Measurements from ENCODE around the gene CA5A.

Gene CA5A

GRCh38 chr16:87963400-87963799 is 27.1 kb upstream of the CA5A start:
- no peak for DNase-seq (ENCODE audit: low read depth, low spot score)

DNA sequence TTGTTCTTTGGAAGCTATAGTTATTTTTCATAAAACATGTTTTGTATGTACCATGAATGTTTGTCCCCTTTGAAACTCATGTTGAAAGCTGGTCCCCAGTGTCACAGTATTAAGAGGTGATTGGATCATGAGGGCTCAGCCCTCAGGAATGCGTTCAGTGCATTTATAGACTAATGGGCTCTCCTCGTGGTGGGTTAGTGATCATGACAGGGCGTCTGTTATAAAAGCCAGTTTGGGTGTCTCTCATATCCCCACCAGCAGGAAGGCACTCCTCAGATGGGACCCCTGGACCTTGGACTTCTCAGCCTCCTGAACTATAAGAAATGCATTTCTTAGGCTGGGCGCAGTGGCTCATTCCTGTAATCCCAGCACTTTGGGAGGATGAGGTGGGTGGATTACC is 25.3 kb upstream of the CA5A start:
- no peak for DNase-seq (ENCODE audit: low read depth, low spot score)

GRCh38 chr16:87960852-87961251 is 24.5 kb upstream of the CA5A start:
- no peak for DNase-seq (ENCODE audit: low read depth, low spot score)

GRCh38 chr16:87960296-87960695 is 24.0 kb upstream of the CA5A start:
- no peak for DNase-seq (ENCODE audit: low read depth, low spot score)

- no peak for DNase-seq (ENCODE audit: low read depth, low spot score)
Measured at GRCh38 chr16:87959391-87959990, 23.2 kb upstream of the CA5A start.

DNA sequence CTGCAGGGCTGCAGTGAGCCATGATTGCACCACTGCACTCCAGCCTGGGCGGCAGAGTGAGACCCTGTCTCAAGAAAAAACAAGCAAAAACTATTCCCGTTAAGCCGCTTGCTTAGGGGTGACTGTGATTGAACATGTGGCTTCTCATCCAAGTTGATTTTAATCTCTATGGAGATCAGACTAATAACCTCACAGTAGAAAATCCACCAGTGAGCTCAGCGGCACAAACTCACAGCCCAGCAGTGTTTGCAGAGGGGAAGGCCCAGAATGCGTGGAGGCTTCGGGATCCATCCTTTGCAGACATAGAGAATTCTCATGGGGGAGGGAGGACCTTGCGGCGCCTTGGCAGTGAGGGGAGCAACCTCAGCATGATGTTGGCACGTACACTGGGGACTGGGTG is 22.3 kb upstream of the CA5A start:
- no peak for DNase-seq (ENCODE audit: low read depth, low spot score)

- DNase-seq (ENCODE audit: low read depth, low spot score), result no peak
Measured at GRCh38 chr16:87957296-87958094, 21.2 kb upstream of the CA5A start.

DNA sequence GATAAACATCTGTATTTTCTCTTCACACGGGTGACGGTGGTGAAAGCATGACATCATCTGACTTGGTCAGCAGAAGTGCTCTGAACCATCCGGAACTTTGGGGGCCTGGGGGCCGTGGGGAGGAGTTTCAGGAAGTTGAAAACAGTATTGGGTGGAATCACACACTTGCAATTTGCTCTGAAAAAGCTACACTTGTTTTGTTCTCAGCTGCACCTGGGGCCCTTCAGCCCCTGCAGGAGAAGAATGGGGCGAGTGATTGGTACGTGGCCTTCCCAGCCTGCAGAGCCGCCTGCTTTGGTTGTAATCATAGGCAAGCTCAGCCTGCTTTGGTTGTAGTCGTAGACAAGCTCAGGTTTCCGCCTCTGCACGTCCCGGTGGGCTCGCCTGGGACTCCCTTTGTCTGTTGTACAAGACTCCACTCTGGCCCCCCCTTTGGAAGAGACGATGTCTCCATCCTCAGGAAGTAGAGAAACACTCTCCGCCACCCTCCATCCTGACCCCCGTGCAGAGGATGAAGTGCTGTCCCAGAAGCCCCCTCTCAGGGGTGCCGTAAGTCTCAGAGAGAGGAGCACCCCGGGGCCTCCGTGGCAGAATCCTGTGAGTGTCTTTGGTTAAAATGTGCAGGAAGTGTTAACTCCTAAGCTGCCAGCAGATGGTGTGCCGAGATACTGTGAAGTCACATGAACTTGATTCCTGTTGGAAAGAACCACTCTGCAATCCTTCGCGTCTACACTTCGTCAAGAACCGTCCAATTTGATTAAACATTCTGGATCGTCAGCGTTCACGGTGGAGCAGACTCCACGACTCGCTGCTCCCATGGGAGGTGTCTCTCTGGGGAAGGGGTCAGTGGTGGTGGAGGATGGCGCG is 20.3 kb upstream of the CA5A start:
- DNase-seq (ENCODE audit: low read depth, low spot score), result peak; percentile 57

DNA sequence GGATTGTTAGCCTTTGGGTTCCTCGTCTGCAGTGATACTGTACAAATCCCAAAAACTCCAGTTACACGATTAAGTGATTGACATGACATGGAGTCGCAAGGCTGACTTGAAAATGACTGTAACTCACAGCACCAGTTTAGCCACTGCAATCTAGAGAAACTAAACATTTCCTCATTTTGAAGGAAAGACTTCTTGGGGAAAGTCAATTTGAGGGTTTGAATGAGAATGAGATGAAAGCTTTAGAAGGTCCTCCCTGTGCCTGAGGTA is 19.7 kb upstream of the CA5A start:
- no peak for DNase-seq (ENCODE audit: low read depth, low spot score)

DNA sequence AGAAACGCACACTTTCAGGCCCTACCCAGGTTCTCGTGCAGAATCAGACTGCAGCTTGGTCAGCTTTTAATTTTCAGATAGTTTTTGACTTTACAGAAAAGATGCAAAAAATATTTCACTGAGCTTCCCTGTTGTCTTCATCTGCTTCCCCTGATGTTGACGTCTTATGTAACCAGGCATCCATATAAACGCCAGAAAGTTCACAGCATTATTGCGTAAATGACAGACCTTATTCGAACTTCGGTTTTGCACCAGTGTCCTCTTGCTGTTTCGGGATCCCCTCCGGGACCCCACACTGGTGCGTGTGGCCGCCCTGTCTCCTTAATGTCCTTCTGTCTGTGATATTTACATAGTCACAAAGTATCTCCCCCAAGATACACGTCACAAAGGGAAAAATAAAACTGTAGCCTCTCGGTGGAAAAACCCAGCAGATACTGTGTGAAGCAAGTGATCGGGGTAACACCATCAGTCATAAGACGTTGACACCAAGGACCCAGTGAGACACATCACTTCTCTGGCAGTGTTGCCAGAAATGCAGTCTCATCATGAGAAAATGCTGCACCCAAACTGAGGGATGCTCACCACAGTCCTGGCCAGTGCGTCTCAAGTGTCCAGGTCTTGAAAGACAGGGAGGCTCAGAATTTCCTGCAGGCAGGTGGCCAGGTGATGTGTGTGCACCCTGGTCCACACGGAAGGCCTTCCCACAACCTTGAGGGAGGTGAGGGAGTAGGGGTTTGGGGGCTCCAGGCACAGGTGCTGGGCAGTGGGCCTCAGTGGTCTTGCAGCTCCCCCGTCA is 19.2 kb upstream of the CA5A start:
- DNase-seq (ENCODE audit: low read depth, low spot score), result no peak

DNA sequence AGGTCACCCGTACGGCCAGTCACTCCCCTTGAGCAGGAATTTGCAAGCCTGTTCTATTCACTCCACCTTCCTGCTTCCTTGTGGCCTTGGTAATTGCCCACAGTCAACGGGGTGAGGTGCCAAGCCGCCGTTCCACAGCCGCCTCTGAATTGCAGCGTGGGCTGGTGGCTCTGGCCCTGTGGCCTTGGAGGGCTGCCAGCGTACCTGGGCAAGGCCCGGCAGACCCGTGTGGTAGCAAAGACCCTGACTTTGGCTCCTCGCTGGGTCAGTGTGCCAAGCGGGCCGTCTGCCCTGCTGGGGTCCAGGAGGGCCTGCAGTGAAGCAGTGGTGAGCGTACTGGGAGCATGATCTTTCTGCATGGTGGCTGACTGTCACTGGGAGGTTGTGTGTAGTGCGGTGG is 18.5 kb upstream of the CA5A start:
- DNase-seq (ENCODE audit: low read depth, low spot score), result no peak

- DNase-seq (ENCODE audit: low read depth, low spot score), result no peak
Measured at GRCh38 chr16:87954361-87954760, 18.0 kb upstream of the CA5A start.

GRCh38 chr16:87953308-87954215 is 17.2 kb upstream of the CA5A start:
- no peak for DNase-seq (ENCODE audit: low read depth, low spot score)

GRCh38 chr16:87952751-87953150 is 16.4 kb upstream of the CA5A start:
- no peak for DNase-seq (ENCODE audit: low read depth, low spot score)

DNA sequence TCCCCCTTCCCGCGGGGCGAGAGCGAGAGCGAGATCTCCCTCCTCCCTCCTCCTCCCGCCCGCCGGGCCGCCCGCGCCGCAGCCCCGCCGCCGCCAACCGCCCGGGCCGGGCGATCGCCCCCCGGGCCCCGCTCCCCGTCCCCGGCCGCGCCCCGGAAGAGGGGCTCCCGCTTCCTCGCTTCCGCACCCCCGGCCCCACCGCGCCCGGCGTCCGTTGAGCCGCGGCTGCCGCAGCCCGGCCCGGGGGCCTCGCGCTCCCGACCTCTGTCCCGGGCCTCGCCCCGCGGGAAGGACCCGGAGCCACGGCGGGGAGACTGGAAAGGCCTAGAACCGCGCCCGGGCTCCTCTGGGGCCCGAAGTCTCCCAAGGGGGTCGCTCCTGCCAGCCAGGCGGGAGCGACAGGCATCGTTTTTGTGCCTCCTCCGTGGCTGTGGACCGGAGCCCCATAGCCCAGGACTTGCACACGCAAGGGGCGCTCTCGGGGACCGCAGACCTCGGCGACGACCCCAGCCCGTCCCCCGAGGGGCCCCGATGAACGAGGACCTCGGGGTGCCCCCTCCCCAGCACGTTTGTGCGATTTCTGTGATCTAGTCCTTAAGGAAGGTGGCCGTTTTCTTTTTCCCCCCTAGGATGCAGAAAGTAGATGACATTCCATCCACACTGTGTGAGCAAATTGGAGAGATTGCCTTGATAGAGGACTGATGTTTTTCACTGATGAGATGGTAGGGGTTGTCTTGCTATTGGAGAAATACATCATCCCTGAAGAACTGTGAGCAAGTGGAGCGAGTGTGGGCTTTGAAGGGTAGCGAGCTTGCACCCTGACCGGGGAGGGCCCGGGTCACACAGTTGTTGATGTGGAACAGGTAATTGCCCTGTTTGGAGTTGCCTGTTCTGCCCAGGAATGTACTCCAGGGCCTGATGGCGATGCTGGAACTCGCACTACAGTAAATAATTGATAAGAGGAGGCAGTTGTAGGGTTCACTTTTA is 15.5 kb upstream of the CA5A start:
- peak; percentile 44 for DNase-seq (ENCODE audit: low read depth, low spot score)

GRCh38 chr16:87950765-87951551 is 14.6 kb upstream of the CA5A start, which contains the start of gene BANP:
Gene BANP, plus strand, starts transcription at chr16:87951434. Its CDS starts 23,682 bp downstream, at chr16:87975116.
- DNase-seq (ENCODE audit: low read depth, low spot score), result peak; percentile 99

- no peak for DNase-seq (ENCODE audit: low read depth, low spot score)
Measured at GRCh38 chr16:87949071-87949744, 12.9 kb upstream of the CA5A start.

GRCh38 chr16:87948735-87949070 is 12.4 kb upstream of the CA5A start:
- no peak for DNase-seq (ENCODE audit: low read depth, low spot score)

Measured in ELF-1 (cell line).